GM18909 (cell line): ENCODE data around the gene CARNS1.

Experiments used
- ATAC-seq: cut with Tn5 transposase; IDR thresholded peaks from one replicate; pipeline ENCODE4 v1.9.1; 2021; ENCODE audit warnings: mild to moderate bottlenecking; ENCODE audit not compliant: unreplicated experiment, poor library complexity

Gene CARNS1

GRCh38 chr11:67406969-67407687, 8.3 kb upstream of the CARNS1 start:
- ATAC-seq: no peak

GRCh38 chr11:67407688-67408163, 7.8 kb upstream of the CARNS1 start:
- ATAC-seq: no peak

- ATAC-seq: no peak
Observed at GRCh38 chr11:67408437-67409200, 6.9 kb upstream of the CARNS1 start.

GRCh38 chr11:67409261-67409666, 6.2 kb upstream of the CARNS1 start:
- peak; percentile 54 for ATAC-seq

- no peak for ATAC-seq
Observed at GRCh38 chr11:67409781-67410368, 5.6 kb upstream of the CARNS1 start.

- no peak for ATAC-seq
Observed at GRCh38 chr11:67410369-67410831, 5.1 kb upstream of the CARNS1 start.

GRCh38 chr11:67410984-67411784, 4.3 kb upstream of the CARNS1 start:
- no peak for ATAC-seq

- ATAC-seq: no peak
Observed at GRCh38 chr11:67411785-67412152, 3.7 kb upstream of the CARNS1 start.

GRCh38 chr11:67412495-67413179, 2.8 kb upstream of the CARNS1 start:
- no peak for ATAC-seq

- no peak for ATAC-seq
Observed at GRCh38 chr11:67413266-67413849, 2.1 kb upstream of the CARNS1 start.

- no peak for ATAC-seq
Observed at GRCh38 chr11:67416416-67417335, 1.2 kb downstream of the CARNS1 start.

GRCh38 chr11:67417425-67417824, 1.9 kb downstream of the CARNS1 start:
- ATAC-seq: no peak

GRCh38 chr11:67418476-67419281, 3.2 kb downstream of the CARNS1 start:
- no peak for ATAC-seq

- ATAC-seq: no peak
Observed at GRCh38 chr11:67419325-67420049, 4.0 kb downstream of the CARNS1 start.

- no peak for ATAC-seq
Observed at GRCh38 chr11:67420147-67420645, 4.7 kb downstream of the CARNS1 start.

GRCh38 chr11:67420646-67421429, 5.4 kb downstream of the CARNS1 start:
- ATAC-seq: peak; percentile 82
